HFF-Myc (cell line): Measurements from ENCODE around the gene MLLT10.

Experiments
- DNase-seq: peaks from one replicate; pipeline ENCODE4 v3.0.0-alpha.2; 2011; ENCODE audit warnings: low read depth; ENCODE audit errors: extremely low read depth
- H3K4me3 ChIP-seq: replicated peaks from 2 replicates; pipeline ENCODE4 v1.5.1; 2011; ENCODE audit warnings: low read depth, mild to moderate bottlenecking, control low read depth, low read length
- TF ChIP-seq, protein P1 (sequence below): IDR thresholded peaks from 2 replicates; pipeline ENCODE4 v1.5.1; 2012; ENCODE audit warnings: mild to moderate bottlenecking, low read depth, low read length, control low read depth; ENCODE audit errors: missing control alignments

Gene MLLT10

DNA sequence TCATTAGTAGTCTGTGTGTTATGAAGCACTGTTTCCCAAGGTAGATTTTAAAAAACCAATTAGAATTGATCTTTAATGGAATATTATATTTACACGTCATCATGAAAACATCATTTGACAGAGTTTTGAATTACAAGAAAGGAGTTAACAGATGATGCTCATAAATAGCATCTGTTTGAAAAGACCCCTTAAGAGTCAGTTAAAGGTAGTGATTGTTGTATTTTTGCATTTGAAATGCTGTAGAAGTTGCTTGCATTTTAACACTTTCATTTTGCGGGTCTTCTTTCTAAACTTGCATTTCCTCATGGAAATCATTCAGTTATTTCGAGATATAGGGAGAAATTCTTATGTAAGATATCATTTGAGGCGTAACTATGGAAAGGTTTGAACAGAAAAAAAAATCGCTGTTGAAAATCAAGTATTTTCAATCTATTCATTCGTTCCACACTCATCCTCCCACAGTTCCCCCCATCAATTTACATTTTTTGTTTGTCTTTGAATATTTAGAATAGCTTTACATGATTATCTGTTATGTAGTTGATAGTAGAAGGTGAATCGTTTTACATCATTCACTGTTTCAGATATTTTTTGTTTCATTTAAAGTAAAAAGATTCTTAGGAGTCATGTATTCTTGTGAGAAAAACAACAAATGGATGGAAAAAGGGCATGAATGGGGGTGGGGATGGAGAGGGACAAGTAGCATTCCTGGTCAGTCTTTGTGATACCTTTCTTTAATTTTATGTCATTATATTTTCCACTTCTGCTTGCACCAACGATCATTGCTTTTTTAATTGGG is 5.6 kb upstream of the MLLT10 start:
- DNase-seq: no peak
- TF ChIP-seq, protein P1, sequence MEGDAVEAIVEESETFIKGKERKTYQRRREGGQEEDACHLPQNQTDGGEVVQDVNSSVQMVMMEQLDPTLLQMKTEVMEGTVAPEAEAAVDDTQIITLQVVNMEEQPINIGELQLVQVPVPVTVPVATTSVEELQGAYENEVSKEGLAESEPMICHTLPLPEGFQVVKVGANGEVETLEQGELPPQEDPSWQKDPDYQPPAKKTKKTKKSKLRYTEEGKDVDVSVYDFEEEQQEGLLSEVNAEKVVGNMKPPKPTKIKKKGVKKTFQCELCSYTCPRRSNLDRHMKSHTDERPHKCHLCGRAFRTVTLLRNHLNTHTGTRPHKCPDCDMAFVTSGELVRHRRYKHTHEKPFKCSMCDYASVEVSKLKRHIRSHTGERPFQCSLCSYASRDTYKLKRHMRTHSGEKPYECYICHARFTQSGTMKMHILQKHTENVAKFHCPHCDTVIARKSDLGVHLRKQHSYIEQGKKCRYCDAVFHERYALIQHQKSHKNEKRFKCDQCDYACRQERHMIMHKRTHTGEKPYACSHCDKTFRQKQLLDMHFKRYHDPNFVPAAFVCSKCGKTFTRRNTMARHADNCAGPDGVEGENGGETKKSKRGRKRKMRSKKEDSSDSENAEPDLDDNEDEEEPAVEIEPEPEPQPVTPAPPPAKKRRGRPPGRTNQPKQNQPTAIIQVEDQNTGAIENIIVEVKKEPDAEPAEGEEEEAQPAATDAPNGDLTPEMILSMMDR: no peak
- peak overlapping the region; percentile 58 for H3K4me3 ChIP-seq

DNA sequence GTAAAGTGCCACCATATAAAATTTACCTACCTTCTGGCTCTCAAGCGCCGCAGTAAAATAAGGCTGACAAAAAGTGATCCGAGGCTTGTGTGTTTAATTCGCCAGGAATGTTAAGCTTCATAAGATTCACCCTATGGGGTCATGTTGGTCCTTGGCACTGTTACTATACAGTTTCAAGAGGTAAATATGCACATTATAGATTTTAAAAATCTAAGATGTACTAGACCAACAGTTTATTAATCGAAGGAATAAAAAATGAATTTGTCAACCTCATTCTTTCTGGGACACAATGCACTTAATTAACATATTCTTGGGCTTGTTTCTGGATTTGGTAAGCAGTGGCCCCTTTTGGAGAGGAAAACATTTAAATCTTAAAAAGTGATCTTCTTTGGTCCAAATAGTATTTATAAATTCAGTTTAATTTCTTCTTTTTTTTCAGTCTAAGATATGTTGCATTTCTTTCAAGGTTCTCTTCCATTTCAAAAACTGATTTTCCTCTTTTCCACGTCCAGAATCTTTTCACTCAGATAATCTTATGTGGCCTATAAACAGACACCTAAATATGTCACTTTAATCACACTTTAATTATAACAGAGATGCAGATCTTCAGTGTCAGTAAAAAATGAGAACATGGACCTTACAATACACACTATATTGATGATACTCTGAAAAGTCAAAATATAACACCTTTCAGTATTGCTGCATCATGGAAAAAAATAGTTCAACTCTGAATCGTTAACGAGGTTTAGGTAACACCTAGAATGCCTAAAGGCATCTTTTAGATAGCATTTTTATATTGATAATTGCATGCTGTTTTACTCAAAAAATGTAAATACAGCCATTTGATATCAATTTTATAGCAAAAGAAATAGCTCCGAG is 4.8 kb upstream of the MLLT10 start:
- no peak for DNase-seq
- TF ChIP-seq, protein P1: no peak
- no peak overlapping the region for H3K4me3 ChIP-seq

DNA sequence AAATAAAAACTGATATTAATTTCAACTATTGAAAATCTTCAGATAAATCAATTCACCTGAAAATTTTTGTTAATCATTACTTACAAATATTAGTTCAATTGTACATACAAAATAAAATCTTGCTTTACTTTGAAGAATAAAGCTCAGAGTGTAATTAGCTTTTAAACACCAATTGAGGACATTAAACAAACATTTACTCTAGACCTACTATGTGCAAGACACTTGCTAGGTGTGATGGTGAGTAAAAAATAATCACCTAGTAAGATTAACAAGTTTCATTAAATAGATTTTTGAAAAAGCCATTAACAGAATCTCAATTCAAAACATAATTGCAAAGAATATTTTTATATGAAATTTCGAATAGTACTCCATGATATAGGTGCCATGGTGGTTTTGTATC is 3.9 kb upstream of the MLLT10 start:
- TF ChIP-seq, protein P1: no peak
- H3K4me3 ChIP-seq: no peak overlapping the region
- no peak for DNase-seq

DNA sequence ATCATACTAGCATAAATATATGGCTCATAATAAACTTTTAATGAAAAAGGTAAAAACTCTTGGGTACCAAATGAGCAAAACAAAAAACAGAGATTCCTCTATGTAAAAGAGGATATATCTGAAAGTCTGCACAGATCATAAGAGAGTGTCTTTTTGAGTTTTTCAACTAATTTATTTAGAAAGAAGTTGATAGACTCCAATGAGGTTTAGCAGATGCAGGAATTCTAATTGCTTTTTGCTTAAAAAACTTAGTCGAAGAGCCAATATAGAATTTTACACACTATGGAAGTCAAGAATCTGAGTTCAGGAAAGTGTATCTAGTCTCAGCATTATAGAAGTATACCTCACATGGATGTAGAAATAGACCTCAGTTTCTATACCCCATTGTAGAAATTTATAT is 3.4 kb upstream of the MLLT10 start:
- TF ChIP-seq, protein P1: no peak

DNA sequence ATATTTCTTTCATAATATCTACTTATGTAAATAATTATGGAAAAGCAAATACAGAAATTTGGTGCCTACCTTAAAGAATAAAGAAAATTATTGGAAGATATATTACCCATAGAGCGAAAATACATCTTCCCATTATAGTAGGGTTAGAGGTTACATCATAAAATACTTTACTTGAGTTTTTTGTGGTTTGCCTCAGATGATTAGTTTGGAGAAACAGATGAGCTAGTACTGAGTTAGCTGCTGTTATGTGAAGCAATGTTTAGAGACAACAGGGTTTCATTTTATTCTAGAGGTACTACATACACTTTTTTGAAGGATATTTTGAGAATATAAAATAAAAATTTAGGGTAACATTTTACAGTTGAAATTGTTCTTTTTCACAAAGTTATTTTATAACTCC is 2.9 kb upstream of the MLLT10 start:
- no peak overlapping the region for H3K4me3 ChIP-seq
- TF ChIP-seq, protein P1: no peak
- no peak for DNase-seq

More for the DNA sequence above, 3.4 kb upstream of the MLLT10 start:
- H3K4me3 ChIP-seq: no peak overlapping the region
- DNase-seq: no peak

DNA sequence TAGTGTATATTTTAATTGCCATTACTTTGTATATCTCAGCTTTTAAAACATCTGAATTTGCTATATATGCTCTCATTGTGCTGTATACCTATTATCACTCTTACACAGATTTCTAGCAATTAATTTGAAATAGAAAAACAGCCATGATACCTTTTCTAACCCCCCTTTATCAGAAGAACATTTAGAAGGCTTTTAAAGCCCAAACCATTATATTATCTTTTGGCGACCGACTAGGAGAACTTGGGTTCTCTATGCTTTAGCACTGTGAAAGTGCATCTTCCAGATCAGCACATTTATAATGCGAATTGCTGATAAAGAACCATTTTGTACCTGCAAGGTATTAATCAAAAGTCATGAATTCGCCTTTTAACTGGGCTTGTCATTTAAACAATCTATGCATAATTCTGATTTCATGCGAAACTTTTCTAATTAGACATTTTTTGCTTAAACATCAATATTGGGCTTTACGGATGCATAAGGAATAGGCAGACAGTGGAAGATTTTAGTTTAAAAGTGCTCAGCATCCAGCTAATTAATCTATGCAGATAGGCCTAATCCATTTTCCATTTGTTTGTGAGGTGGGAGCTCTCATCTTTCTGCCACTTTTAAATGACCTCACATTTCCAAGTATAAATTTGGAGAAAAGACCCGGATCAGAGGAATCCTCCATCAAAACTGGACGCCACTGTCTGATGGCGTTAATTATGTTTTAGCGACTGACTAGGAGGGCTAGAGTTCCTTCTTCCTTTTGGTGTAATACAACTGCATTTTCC is 1.2 kb upstream of the MLLT10 start:
- TF ChIP-seq, protein P1: no peak
- peak overlapping the region; percentile 52 for H3K4me3 ChIP-seq
- no peak for DNase-seq
